SK-N-SH (cell line): Measurements from ENCODE around the gene ZXDC. TPM values are rescaled to one million over a fixed set of nuclear protein-coding genes. Genes with fewer than 3 reads are reported as not detected.

Experiments used
- CTCF ChIA-PET: fragments of 300-600, 350-600 bp; formaldehyde crosslinking; extraction: SDS; loops from one replicate; lab custom pipeline; 2021; lab: Yijun Ruan, JAX
- POLR2A ChIA-PET: fragments of 350-600 bp; sonication (Branson Sonifier 250); formaldehyde crosslinking; extraction: SDS; loops from one replicate; lab custom pipeline; 2020; ENCODE audit warnings: antibody characterized with exemption, inconsistent platforms; lab: Yijun Ruan, JAX
- DNase-seq: peaks from one replicate; pipeline ENCODE4 v3.0.0; 2012
- H2AFZ ChIP-seq: fragments of 200-600 bp; sonication (generic); 2 replicates; pipeline ENCODE4 v1.8.1; 2016; ENCODE audit warnings: antibody characterized with exemption, mild to moderate bottlenecking, low read depth
- H3F3A ChIP-seq: fragments of 200-600 bp; sonication (generic); replicated peaks from 2 replicates; pipeline ENCODE3; 2016; ENCODE audit warnings: antibody characterized with exemption, mild to moderate bottlenecking; ENCODE audit not compliant: insufficient read depth
- H3K27ac ChIP-seq, 2 experiments: fragments of 200-500 bp in 1 of 2; fragments of 200-600 bp in 1 of 2; sonication (Bioruptor generic) in 1 of 2; sonication (generic), shearing (Covaris generic) in 1 of 2; 2 replicates each; pipeline versions ENCODE4 v1.5.1 to v1.6.1; 2014 to 2016; ENCODE audit warnings: low read depth in 2 of 2, inconsistent platforms in 1 of 2, low read length in 1 of 2, mild to moderate bottlenecking in 1 of 2, mixed read lengths in 1 of 2
- H3K27me3 ChIP-seq: fragments of 200-600 bp; sonication (generic), shearing (Covaris generic); 2 replicates; pipeline ENCODE4 v1.6.1; 2016; ENCODE audit warnings: mixed run types; ENCODE audit not compliant: insufficient read depth
- H3K36me3 ChIP-seq, 2 experiments: fragments of 200-500 bp in 1 of 2; fragments of 200-600 bp in 1 of 2; sonication (Bioruptor generic) in 1 of 2; sonication (generic) in 1 of 2; replicated peaks in 1 of 2; 2 replicates each; pipeline versions ENCODE3 to v1.5.1; 2014 to 2016; ENCODE audit warnings: low read length in 1 of 2, mild to moderate bottlenecking in 1 of 2; ENCODE audit not compliant: insufficient read depth in 2 of 2, control insufficient read depth in 1 of 2
- H3K4me1 ChIP-seq, 2 experiments: fragments of 200-500 bp in 1 of 2; fragments of 200-600 bp in 1 of 2; sonication (Bioruptor generic) in 1 of 2; sonication (generic), shearing (Covaris generic) in 1 of 2; 2 replicates each; pipeline versions ENCODE4 v1.5.1 to v1.6.1; 2014 to 2016; ENCODE audit warnings: low read depth in 1 of 2, low read length in 1 of 2, mixed run types in 1 of 2; ENCODE audit not compliant: insufficient read depth in 2 of 2, control insufficient read depth in 1 of 2
- H3K4me2 ChIP-seq: fragments of 200-600 bp; sonication (generic), shearing (Covaris generic); 2 replicates; pipeline ENCODE4 v1.6.1; 2017; ENCODE audit warnings: mixed run types
- H3K4me3 ChIP-seq, 2 experiments: fragments of 200-500 bp in 1 of 2; fragments of 200-600 bp in 1 of 2; sonication (Bioruptor generic) in 1 of 2; sonication (generic), shearing (Covaris generic) in 1 of 2; 2 replicates each; pipeline versions ENCODE4 v1.5.1 to v1.8.1; 2014 to 2016; ENCODE audit warnings: low read depth in 2 of 2, inconsistent platforms in 1 of 2, low read length in 1 of 2, mild to moderate bottlenecking in 1 of 2, mixed read lengths in 1 of 2, moderate library complexity in 1 of 2
- H3K79me2 ChIP-seq: fragments of 200-600 bp; sonication (generic); 2 replicates; pipeline ENCODE4 v1.8.1; 2017; ENCODE audit warnings: mild to moderate bottlenecking; ENCODE audit not compliant: insufficient read depth
- H3K9ac ChIP-seq: fragments of 200-600 bp; sonication (generic); 2 replicates; pipeline ENCODE4 v1.6.1; 2017; ENCODE audit warnings: mixed run types
- H3K9me2 ChIP-seq: fragments of 200-600 bp; sonication (generic); 2 replicates; pipeline ENCODE4 v1.6.1; 2017; ENCODE audit warnings: mixed run types
- H3K9me3 ChIP-seq: fragments of 200-600 bp; sonication (generic); 2 replicates; pipeline ENCODE4 v1.6.1; 2017; ENCODE audit warnings: mixed run types, mild to moderate bottlenecking, moderate library complexity
- H4K20me1 ChIP-seq: fragments of 200-600 bp; sonication (generic); 2 replicates; pipeline ENCODE4 v1.6.1; 2017; ENCODE audit warnings: mild to moderate bottlenecking, mixed run types; ENCODE audit not compliant: insufficient read depth
- FOXM1 ChIP-seq: IDR thresholded peaks from 2 replicates; pipeline ENCODE4 v1.4.0; 2012; ENCODE audit warnings: low read depth, mild to moderate bottlenecking
- PBX3 ChIP-seq: IDR thresholded peaks from 2 replicates; pipeline ENCODE4; 2012
- RCOR1 ChIP-seq: fragments of 150-350 bp; IDR thresholded peaks from 2 replicates; pipeline ENCODE4 v1.6.1; 2017; ENCODE audit warnings: antibody characterized with exemption, low read length
- REST ChIP-seq: IDR thresholded peaks from 2 replicates; pipeline ENCODE4 v1.6.1; 2012; ENCODE audit warnings: mild to moderate bottlenecking, low read depth, low read length, moderate library complexity
- RXRA ChIP-seq: IDR thresholded peaks from 2 replicates; pipeline ENCODE4 v1.4.0; 2012; ENCODE audit warnings: low read depth, mild to moderate bottlenecking, borderline replicate concordance
- TCF12 ChIP-seq: IDR thresholded peaks from 2 replicates; pipeline ENCODE4 v1.4.0; 2012
- TEAD4 ChIP-seq: IDR thresholded peaks from 2 replicates; pipeline ENCODE4 v1.4.0; 2012; ENCODE audit warnings: mild to moderate bottlenecking, borderline replicate concordance; ENCODE audit not compliant: insufficient read depth
- whole genome bisulfite sequencing: methylation state at CpG from one replicate; pipeline ENCODE4 v1.1.6; 2017; ENCODE audit warnings: low lambda C conversion rate; 5-methylcytosine and 5-hydroxymethylcytosine counted together
- polyA plus RNA-seq, 3 experiments: library from polyadenylated mRNA; depleted of rRNA; stranded (reverse); fragments of >200 nt; gene quantifications; 2 replicates each; pipeline ENCODE4 v1.2.3, GENCODE V29; 2012
- TF ChIP-seq, protein P1 (sequence below): fragments of 150-350 bp; IDR thresholded peaks from 2 replicates; pipeline ENCODE4 v1.6.1; 2017; ENCODE audit warnings: antibody characterized with exemption, low read length, low read depth, borderline replicate concordance
- TF ChIP-seq, protein P2 (sequence below): IDR thresholded peaks from 2 replicates; pipeline ENCODE4 v1.4.0; 2012; ENCODE audit warnings: low read depth, borderline replicate concordance
- TF ChIP-seq, protein P3 (sequence below): fragments of 200-600 bp; sonication (generic); IDR thresholded peaks from 2 replicates; pipeline ENCODE4 v1.6.1; 2017; ENCODE audit warnings: antibody characterized with exemption, mild to moderate bottlenecking, moderate library complexity

ZXDC gene
- polyA plus RNA-seq, 1 of the 3 experiments (the other 2 are of a cell fraction) = 8.5 TPM

DNA sequence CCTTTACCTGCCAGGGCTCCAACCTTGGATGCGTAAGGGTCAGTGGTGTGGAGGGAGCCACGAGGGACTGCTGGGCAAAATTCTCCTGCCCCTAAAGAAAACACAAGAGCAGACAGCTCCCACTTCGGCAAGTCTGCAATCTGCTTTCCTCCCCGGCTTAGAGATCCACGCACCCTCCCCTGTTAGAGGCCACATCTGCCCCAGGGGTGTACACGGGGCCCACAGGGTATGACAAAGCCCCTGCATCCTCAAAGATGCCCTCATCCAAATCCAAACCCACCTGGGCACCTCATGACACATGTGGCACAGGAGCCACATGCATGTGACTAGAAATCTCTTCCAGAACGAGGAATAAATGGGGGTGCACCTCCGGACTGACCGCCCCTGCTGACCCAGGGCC is 25.5 kb downstream of the ZXDC start:
- Histone ChIP-seq H3K36me3 (peaks cover 28 to 48% of the 10 kb centered on the region in 2 experiments), H2AFZ (no peak overlapping the region), H3K4me2 (no peak overlapping the region), H3K4me1 (no peaks in the 10 kb centered on the region; a peak in 1 of 4 replicates), H3K79me2 (0 out of 2 replicates have a peak, but pooled peaks cover 2% of the 10 kb centered on the region), H3K27me3 (no peaks in the 10 kb centered on the region), H3F3A (no peaks in the 10 kb centered on the region), H3K27ac (no peak overlapping the region), H3K9ac (no peak overlapping the region), H3K9me3 (no peaks in the 10 kb centered on the region), H4K20me1 (peaks cover 1% of the 10 kb centered on the region; the same call in 1 of the 2 replicates), H3K4me3 (no peak overlapping the region), H3K9me2 (no peaks in the 10 kb centered on the region)
- ChIA-PET CTCF (no interaction called here), POLR2A (no interaction called here)
- TF ChIP-seq, protein P1, sequence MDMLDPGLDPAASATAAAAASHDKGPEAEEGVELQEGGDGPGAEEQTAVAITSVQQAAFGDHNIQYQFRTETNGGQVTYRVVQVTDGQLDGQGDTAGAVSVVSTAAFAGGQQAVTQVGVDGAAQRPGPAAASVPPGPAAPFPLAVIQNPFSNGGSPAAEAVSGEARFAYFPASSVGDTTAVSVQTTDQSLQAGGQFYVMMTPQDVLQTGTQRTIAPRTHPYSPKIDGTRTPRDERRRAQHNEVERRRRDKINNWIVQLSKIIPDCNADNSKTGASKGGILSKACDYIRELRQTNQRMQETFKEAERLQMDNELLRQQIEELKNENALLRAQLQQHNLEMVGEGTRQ = no peak
- TF ChIP-seq, protein P2, sequence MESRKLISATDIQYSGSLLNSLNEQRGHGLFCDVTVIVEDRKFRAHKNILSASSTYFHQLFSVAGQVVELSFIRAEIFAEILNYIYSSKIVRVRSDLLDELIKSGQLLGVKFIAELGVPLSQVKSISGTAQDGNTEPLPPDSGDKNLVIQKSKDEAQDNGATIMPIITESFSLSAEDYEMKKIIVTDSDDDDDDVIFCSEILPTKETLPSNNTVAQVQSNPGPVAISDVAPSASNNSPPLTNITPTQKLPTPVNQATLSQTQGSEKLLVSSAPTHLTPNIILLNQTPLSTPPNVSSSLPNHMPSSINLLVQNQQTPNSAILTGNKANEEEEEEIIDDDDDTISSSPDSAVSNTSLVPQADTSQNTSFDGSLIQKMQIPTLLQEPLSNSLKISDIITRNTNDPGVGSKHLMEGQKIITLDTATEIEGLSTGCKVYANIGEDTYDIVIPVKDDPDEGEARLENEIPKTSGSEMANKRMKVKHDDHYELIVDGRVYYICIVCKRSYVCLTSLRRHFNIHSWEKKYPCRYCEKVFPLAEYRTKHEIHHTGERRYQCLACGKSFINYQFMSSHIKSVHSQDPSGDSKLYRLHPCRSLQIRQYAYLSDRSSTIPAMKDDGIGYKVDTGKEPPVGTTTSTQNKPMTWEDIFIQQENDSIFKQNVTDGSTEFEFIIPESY = no peak
- TF ChIP-seq TCF12 = no peak
- no peak for TF ChIP-seq FOXM1
- no peak for TF ChIP-seq REST
- no peak for TF ChIP-seq TEAD4
- no peak for TF ChIP-seq RCOR1
- TF ChIP-seq, protein P3, sequence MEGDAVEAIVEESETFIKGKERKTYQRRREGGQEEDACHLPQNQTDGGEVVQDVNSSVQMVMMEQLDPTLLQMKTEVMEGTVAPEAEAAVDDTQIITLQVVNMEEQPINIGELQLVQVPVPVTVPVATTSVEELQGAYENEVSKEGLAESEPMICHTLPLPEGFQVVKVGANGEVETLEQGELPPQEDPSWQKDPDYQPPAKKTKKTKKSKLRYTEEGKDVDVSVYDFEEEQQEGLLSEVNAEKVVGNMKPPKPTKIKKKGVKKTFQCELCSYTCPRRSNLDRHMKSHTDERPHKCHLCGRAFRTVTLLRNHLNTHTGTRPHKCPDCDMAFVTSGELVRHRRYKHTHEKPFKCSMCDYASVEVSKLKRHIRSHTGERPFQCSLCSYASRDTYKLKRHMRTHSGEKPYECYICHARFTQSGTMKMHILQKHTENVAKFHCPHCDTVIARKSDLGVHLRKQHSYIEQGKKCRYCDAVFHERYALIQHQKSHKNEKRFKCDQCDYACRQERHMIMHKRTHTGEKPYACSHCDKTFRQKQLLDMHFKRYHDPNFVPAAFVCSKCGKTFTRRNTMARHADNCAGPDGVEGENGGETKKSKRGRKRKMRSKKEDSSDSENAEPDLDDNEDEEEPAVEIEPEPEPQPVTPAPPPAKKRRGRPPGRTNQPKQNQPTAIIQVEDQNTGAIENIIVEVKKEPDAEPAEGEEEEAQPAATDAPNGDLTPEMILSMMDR = no peak
- TF ChIP-seq PBX3 = no peak
- TF ChIP-seq RXRA = no peak
- no peak for DNase-seq
- 76% methylated on average over 7 of the region's 9 CpGs for WGBS
